ENCODE measurements around the gene SORBS2. TPM values are rescaled to one million over a fixed set of nuclear protein-coding genes. Genes with fewer than 3 reads are reported as not detected.

The SORBS2 gene
- total and polyA plus RNA-seq, 2 donors (not counting 3 experiments of a cell fraction or from before 2014, with no cell fraction given): 69.8 to 82.5 TPM

DNA sequence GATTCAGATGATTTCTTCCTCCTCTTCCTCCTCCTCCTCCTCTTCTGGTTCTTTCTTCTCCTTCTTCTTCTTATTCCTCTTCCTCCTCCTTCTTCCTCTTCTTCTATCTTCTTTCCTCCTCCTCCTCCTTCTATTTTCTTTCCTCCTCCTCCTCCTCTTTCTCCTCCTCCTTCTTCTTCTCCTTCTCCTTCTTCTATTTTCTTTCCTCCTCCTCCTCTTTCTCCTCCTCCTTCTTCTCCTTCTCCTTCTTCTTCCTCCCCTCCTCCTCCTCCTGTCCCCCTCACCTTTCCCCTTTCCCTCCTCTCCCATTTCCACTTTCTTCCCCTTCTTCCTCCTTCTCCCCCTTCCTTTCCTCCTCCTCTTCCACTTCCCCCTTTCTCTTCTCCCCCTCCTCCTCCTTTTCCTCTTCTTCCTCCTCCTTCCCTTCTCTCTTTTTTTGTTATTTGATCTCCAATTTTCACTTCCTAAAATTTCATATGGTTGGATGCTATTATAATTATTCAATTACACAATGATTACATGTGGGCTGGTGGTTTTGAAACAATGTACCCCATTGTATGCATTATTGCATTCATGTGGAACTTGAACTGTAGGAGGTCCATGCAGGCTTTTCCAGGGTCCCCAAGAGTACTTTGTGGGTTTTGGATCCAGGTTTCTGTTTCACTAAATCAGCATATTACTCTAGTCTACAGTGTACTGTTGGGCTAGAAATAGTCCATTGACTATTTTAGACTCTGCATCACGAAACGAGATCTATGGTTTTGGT is 68.1 kb downstream of the SORBS2 start:
- Histone ChIP-seq H3K4me2 (ENCODE audit: insufficient read depth, low read length) (no peak overlapping the region), H3K4me3 (replicated peaks in 1 of 3; ENCODE audit: insufficient read depth in 1 of 3, low read depth in 1 of 3, low read length in 3 of 3) (no peak overlapping the region), H3K79me2 (ENCODE audit: control insufficient read depth, insufficient read depth, low read length) (no peaks in the 10 kb centered on the region), H3K27me3 (ENCODE audit: control insufficient read depth in 2 of 2, insufficient read depth in 2 of 2, low read length in 2 of 2) (no peaks in the 10 kb centered on the region), H3K9me3 (replicated peaks; ENCODE audit: control insufficient read depth, insufficient read depth, low read length) (no peaks in the 10 kb centered on the region), H3K9ac (replicated peaks; ENCODE audit: extremely low read depth, insufficient read depth, low read length) (no peak overlapping the region), H3K9me1 (replicated peaks; ENCODE audit: control insufficient read depth, extremely low read depth, insufficient read depth, low read length) (no peaks in the 10 kb centered on the region), H2AFZ (ENCODE audit: low read depth, low read length) (no peak overlapping the region), H3K27ac (ENCODE audit: insufficient read depth, low read depth, low read length) (no peak overlapping the region), H3K4me1 (ENCODE audit: control insufficient read depth, extremely low read depth, insufficient read depth, low read length) (peaks cover 5% of the 10 kb centered on the region), H4K20me1 (replicated peaks; ENCODE audit: control insufficient read depth, extremely low read depth, insufficient read depth, low read length) (no peaks in the 10 kb centered on the region), H3K36me3 (ENCODE audit: control insufficient read depth in 2 of 2, extremely low read depth in 1 of 2, insufficient read depth in 2 of 2, low read length in 2 of 2) (no peaks in the 10 kb centered on the region)
- DNase-seq (ENCODE audit: low read depth, low spot score) (no peak), FAIRE-seq (no peak)
- BruUV-seq (replicated peaks): no TSS peak
- POLR2A ChIA-PET: no interaction called here
- CTCF ChIA-PET: interaction anchor here (0.9 to 2.0 kb wide), 2 partner anchors 278 kb away, joined by 4 to 12 read pairs; no protein-coding TSS in a partner anchor
- dilution Hi-C loops (cut with MboI; ENCODE audit: extremely low pct_ligation_motif_present, low sequenced_read_pairs): no loop called here
- TF ChIP-seq, protein P1, sequence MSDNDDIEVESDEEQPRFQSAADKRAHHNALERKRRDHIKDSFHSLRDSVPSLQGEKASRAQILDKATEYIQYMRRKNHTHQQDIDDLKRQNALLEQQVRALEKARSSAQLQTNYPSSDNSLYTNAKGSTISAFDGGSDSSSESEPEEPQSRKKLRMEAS (IDR thresholded peaks at IDR 0.05; ENCODE audit: insufficient read depth, insufficient read length): no peak
- no peak for TF ChIP-seq POLR2A (IDR thresholded peaks at IDR 0.05; ENCODE audit: low read depth, low read length)
- TF ChIP-seq GATA2 (IDR thresholded peaks at IDR 0.05; ENCODE audit: insufficient read depth, insufficient read length, low read depth, low read length): no peak
- TF ChIP-seq MYC (IDR thresholded peaks at IDR 0.05; ENCODE audit: low read depth, low read length): no peak
- TF ChIP-seq, protein P2, sequence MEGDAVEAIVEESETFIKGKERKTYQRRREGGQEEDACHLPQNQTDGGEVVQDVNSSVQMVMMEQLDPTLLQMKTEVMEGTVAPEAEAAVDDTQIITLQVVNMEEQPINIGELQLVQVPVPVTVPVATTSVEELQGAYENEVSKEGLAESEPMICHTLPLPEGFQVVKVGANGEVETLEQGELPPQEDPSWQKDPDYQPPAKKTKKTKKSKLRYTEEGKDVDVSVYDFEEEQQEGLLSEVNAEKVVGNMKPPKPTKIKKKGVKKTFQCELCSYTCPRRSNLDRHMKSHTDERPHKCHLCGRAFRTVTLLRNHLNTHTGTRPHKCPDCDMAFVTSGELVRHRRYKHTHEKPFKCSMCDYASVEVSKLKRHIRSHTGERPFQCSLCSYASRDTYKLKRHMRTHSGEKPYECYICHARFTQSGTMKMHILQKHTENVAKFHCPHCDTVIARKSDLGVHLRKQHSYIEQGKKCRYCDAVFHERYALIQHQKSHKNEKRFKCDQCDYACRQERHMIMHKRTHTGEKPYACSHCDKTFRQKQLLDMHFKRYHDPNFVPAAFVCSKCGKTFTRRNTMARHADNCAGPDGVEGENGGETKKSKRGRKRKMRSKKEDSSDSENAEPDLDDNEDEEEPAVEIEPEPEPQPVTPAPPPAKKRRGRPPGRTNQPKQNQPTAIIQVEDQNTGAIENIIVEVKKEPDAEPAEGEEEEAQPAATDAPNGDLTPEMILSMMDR (IDR thresholded peaks at IDR 0.05; ENCODE audit: extremely low read depth in 1 of 2, insufficient read depth in 1 of 2, low read depth in 1 of 2, low read length in 2 of 2): no peak
- no peak for TF ChIP-seq EZH2 (IDR thresholded peaks at IDR 0.05; ENCODE audit: borderline replicate concordance, low read depth, low read length, severe bottlenecking)
- TF ChIP-seq POLR2AphosphoS5 (IDR thresholded peaks at IDR 0.05; ENCODE audit: insufficient read depth, low read depth, low read length): no peak
- TF ChIP-seq JUN (IDR thresholded peaks at IDR 0.05; ENCODE audit: borderline replicate concordance, insufficient read depth, insufficient read length, low read depth): no peak
- no peak for TF ChIP-seq FOS (IDR thresholded peaks at IDR 0.05; ENCODE audit: borderline replicate concordance, insufficient read depth, low read length)
- intact Hi-C loops (cut with micrococcal nuclease): no loop called here

Measured in endothelial cell of umbilical vein (primary cell).